Trophoblast cell (in vitro differentiated cells and primary cell): ENCODE data around the gene MARCHF5.

ENCODE experiments used
- DNase-seq, 2 donors: peaks; one replicate each; pipeline ENCODE4 v3.0.0-alpha.2; 2016
- H2AFZ ChIP-seq: 2 replicates; pipeline ENCODE4 v1.6.1; 2013; ENCODE audit warnings: low read length, moderate library complexity, mild to moderate bottlenecking; ENCODE audit not compliant: insufficient read depth, poor library complexity
- H2AK5ac ChIP-seq: 2 replicates; pipeline ENCODE4 v1.6.1; 2013; ENCODE audit warnings: mild to moderate bottlenecking, low read length
- H2BK120ac ChIP-seq: 2 replicates; pipeline ENCODE4 v1.6.1; 2013; ENCODE audit warnings: low read length, mild to moderate bottlenecking, moderate library complexity; ENCODE audit not compliant: insufficient read depth, poor library complexity
- H2BK12ac ChIP-seq: 2 replicates; pipeline ENCODE4 v1.6.1; 2013; ENCODE audit warnings: mild to moderate bottlenecking, low read length, moderate library complexity
- H2BK5ac ChIP-seq: 2 replicates; pipeline ENCODE4 v1.6.1; 2013; ENCODE audit warnings: low read length, low read depth, moderate library complexity, mild to moderate bottlenecking; ENCODE audit not compliant: poor library complexity
- H3K14ac ChIP-seq: 2 replicates; pipeline ENCODE4 v1.6.1; 2013; ENCODE audit warnings: mild to moderate bottlenecking, low read length
- H3K18ac ChIP-seq: 2 replicates; pipeline ENCODE4 v1.6.1; 2013; ENCODE audit warnings: mild to moderate bottlenecking, low read length
- H3K23ac ChIP-seq: 2 replicates; pipeline ENCODE4 v1.6.1; 2013; ENCODE audit warnings: low read length
- H3K27ac ChIP-seq: 2 replicates; pipeline ENCODE4 v1.5.1; 2013; ENCODE audit warnings: low read depth, mild to moderate bottlenecking, inconsistent platforms, low read length, moderate library complexity
- H3K27me3 ChIP-seq: 2 replicates; pipeline ENCODE4 v1.6.1; 2013; ENCODE audit warnings: inconsistent platforms, mild to moderate bottlenecking, low read length, moderate library complexity; ENCODE audit not compliant: insufficient read depth
- H3K36me3 ChIP-seq, 2 experiments: 1 replicate in 1 of 2; 2 replicates in 1 of 2; pipeline ENCODE4 v1.6.1; 2013; ENCODE audit warnings: low read length in 2 of 2, mild to moderate bottlenecking in 2 of 2, moderate library complexity in 1 of 2; ENCODE audit not compliant: insufficient read depth in 2 of 2, control insufficient read depth in 1 of 2
- H3K4ac ChIP-seq: 2 replicates; pipeline ENCODE4 v1.6.1; 2013; ENCODE audit warnings: low read depth, mild to moderate bottlenecking, low read length, moderate library complexity
- H3K4me1 ChIP-seq, 2 experiments: 1 replicate in 1 of 2; 2 replicates in 1 of 2; pipeline ENCODE4 v1.6.1; 2013; ENCODE audit warnings: low read length in 2 of 2, mild to moderate bottlenecking in 2 of 2, moderate library complexity in 1 of 2; ENCODE audit not compliant: insufficient read depth in 2 of 2, control insufficient read depth in 1 of 2
- H3K4me2 ChIP-seq: 2 replicates; pipeline ENCODE4 v1.6.1; 2013; ENCODE audit warnings: inconsistent platforms, mild to moderate bottlenecking, low read length, moderate library complexity
- H3K4me3 ChIP-seq: 2 replicates; pipeline ENCODE4 v1.5.1; 2013; ENCODE audit warnings: mild to moderate bottlenecking, low read depth, low read length, inconsistent platforms
- H3K79me1 ChIP-seq: one replicate; pipeline ENCODE4 v1.6.1; 2013; ENCODE audit warnings: low read length
- H3K79me2 ChIP-seq: 2 replicates; pipeline ENCODE4 v1.6.1; 2013; ENCODE audit warnings: low read length, mild to moderate bottlenecking; ENCODE audit not compliant: control insufficient read depth, insufficient read depth, poor library complexity
- H3K9ac ChIP-seq: 2 replicates; pipeline ENCODE4 v1.6.1; 2013; ENCODE audit warnings: mild to moderate bottlenecking, low read length
- H3K9me3 ChIP-seq: 2 replicates; pipeline ENCODE4 v1.6.1; 2013; ENCODE audit warnings: low read depth, mild to moderate bottlenecking, control low read depth, inconsistent platforms, low read length; ENCODE audit not compliant: insufficient read depth
- H4K12ac ChIP-seq: 2 replicates; pipeline ENCODE4 v1.6.1; 2013; ENCODE audit warnings: low read depth, mild to moderate bottlenecking, low read length, moderate library complexity
- H4K8ac ChIP-seq: 2 replicates; pipeline ENCODE4 v1.6.1; 2013; ENCODE audit warnings: low read depth, mild to moderate bottlenecking, low read length, moderate library complexity
- H4K91ac ChIP-seq: one replicate; pipeline ENCODE4 v1.6.1; 2013; ENCODE audit warnings: low read depth, mild to moderate bottlenecking, low read length, moderate library complexity
- WGBS: extraction: QIAGEN DNeasy Blood & Tissue Kit; methylation state at CpG from one replicate; pipeline ENCODE4 v1.1.7; 2013; ENCODE audit warnings: missing lambda C conversion rate; ENCODE audit not compliant: insufficient read length, insufficient coverage; ENCODE audit errors: extremely low coverage; 5-methylcytosine and 5-hydroxymethylcytosine counted together

The MARCHF5 gene

DNA sequence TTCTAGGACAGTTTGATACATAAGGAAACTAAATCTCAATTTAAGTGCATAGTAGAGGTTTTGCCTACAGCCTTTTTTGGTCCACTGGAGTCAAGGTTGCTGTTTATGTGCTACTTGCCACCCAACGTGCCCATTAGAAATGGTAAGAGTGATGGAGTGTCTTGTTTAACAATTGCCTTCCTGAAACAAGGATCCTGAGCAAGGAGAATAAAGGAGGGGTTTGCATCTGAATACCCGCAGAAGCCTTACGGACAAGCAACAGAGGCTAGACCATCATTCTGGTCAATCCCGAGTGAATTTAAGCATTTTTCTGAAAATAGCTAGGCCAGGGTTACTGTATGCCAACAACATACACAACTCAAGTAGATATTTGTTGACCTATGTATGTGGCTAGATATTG, 63.6 kb downstream of the MARCHF5 start:
- Histone ChIP-seq H3K18ac (no peak overlapping the region), H4K8ac (no peak overlapping the region), H3K23ac (no peak overlapping the region), H3K4me3 (no peak overlapping the region), H2AFZ (no peak overlapping the region), H2BK5ac (no peak overlapping the region), H3K79me2 (no peaks in the 10 kb centered on the region), H4K91ac (no peak overlapping the region), H2AK5ac (no peak overlapping the region), H3K36me3 (peaks cover 0 to 8% of the 10 kb centered on the region in 2 experiments), H2BK120ac (no peak overlapping the region), H3K4me1 (no peaks in the 10 kb centered on the region), H2BK12ac (no peak overlapping the region), H3K9me3 (no peaks in the 10 kb centered on the region), H3K79me1 (no peaks in the 10 kb centered on the region), H3K4me2 (no peak overlapping the region), H3K27ac (no peak overlapping the region), H3K4ac (no peak overlapping the region), H3K27me3 (no peaks in the 10 kb centered on the region), H3K9ac (no peak overlapping the region), H4K12ac (no peak overlapping the region), H3K14ac (no peak overlapping the region)
- WGBS: no CpG with 5 or more reads among the region's 4 CpGs
- no peak for DNase-seq

- Histone ChIP-seq H2AK5ac (no peak overlapping the region), H3K14ac (no peak overlapping the region), H3K9ac (no peak overlapping the region), H4K8ac (no peak overlapping the region), H3K4ac (no peak overlapping the region), H3K79me2 (no peaks in the 10 kb centered on the region), H3K36me3 (no peaks in the 10 kb centered on the region), H4K12ac (no peak overlapping the region), H3K9me3 (no peaks in the 10 kb centered on the region), H3K27me3 (no peaks in the 10 kb centered on the region), H2BK120ac (no peak overlapping the region), H2BK12ac (no peak overlapping the region), H3K4me2 (no peak overlapping the region), H3K27ac (no peak overlapping the region), H4K91ac (no peak overlapping the region), H2AFZ (no peak overlapping the region), H3K79me1 (no peaks in the 10 kb centered on the region), H3K18ac (no peak overlapping the region), H3K4me3 (no peak overlapping the region), H2BK5ac (no peak overlapping the region), H3K23ac (no peak overlapping the region), H3K4me1 (no peaks in the 10 kb centered on the region)
- DNase-seq: no peak
- no CpG with 5 or more reads among the region's 7 CpGs for WGBS
Measured at GRCh38 chr10:92356041-92356440, 65.1 kb downstream of the MARCHF5 start.

- no peak overlapping the region for H4K8ac ChIP-seq
- no peak for DNase-seq
- H3K4me1 ChIP-seq: no peaks in the 10 kb centered on the region
Measured at GRCh38 chr10:92363498-92363897, 72.5 kb downstream of the MARCHF5 start.

GRCh38 chr10:92366412-92367021, 75.5 kb downstream of the MARCHF5 start:
- H3K4me2 ChIP-seq: no peak overlapping the region
- H3K4me1 ChIP-seq: no peaks in the 10 kb centered on the region
- no peak overlapping the region for H4K91ac ChIP-seq
- H4K8ac ChIP-seq: no peak overlapping the region
- no peak overlapping the region for H3K4me3 ChIP-seq
- no peak overlapping the region for H3K9ac ChIP-seq
- no peak overlapping the region for H3K27ac ChIP-seq
- no peaks in the 10 kb centered on the region for H3K9me3 ChIP-seq
- no peak overlapping the region for H2BK5ac ChIP-seq
- no peak overlapping the region for H2BK12ac ChIP-seq
- no peaks in the 10 kb centered on the region for H3K27me3 ChIP-seq
- H3K79me2 ChIP-seq: no peaks in the 10 kb centered on the region
- no peak for DNase-seq
- no peak overlapping the region for H3K4ac ChIP-seq
- H3K23ac ChIP-seq: no peak overlapping the region
- no peak overlapping the region for H2BK120ac ChIP-seq
- H2AK5ac ChIP-seq: no peak overlapping the region
- no peak overlapping the region for H3K18ac ChIP-seq
- no peaks in the 10 kb centered on the region for H3K36me3 ChIP-seq
- H2AFZ ChIP-seq: no peak overlapping the region
- H3K79me1 ChIP-seq: no peaks in the 10 kb centered on the region
- H3K14ac ChIP-seq: no peak overlapping the region
- WGBS: no CpG with 5 or more reads among the region's 5 CpGs
- no peak overlapping the region for H4K12ac ChIP-seq

More at GRCh38 chr10:92363498-92363897, 72.5 kb downstream of the MARCHF5 start:
- Histone ChIP-seq H4K91ac (no peak overlapping the region), H2BK5ac (no peak overlapping the region), H3K36me3 (no peaks in the 10 kb centered on the region), H3K9me3 (no peaks in the 10 kb centered on the region), H3K79me2 (no peaks in the 10 kb centered on the region), H2AK5ac (no peak overlapping the region), H4K12ac (no peak overlapping the region), H3K14ac (no peak overlapping the region), H2BK12ac (no peak overlapping the region), H2AFZ (no peak overlapping the region), H3K79me1 (no peaks in the 10 kb centered on the region), H2BK120ac (no peak overlapping the region), H3K27me3 (no peaks in the 10 kb centered on the region), H3K4me2 (no peak overlapping the region), H3K18ac (no peak overlapping the region), H3K9ac (no peak overlapping the region), H3K4me3 (no peak overlapping the region), H3K27ac (no peak overlapping the region), H3K4ac (no peak overlapping the region), H3K23ac (no peak overlapping the region)
- no CpG with 5 or more reads among the region's 4 CpGs for WGBS
